ENCODE results near the gene PDGFC.

GRCh38 chr4:156954587-156954986 lies 17.0 kb downstream of the PDGFC start:
- TF ChIP-seq CTCF (IDR thresholded peaks at IDR 0.05; ENCODE audit: extremely low read depth in 1 of 2, insufficient read depth in 1 of 2, low read depth in 1 of 2, low read length in 2 of 2) (no peak), POLR2A (IDR thresholded peaks at IDR 0.05; ENCODE audit: low read depth, low read length) (no peak), EZH2 (IDR thresholded peaks at IDR 0.05; ENCODE audit: borderline replicate concordance, low read depth, low read length, severe bottlenecking) (no peak), POLR2AphosphoS5 (IDR thresholded peaks at IDR 0.05; ENCODE audit: insufficient read depth, low read depth, low read length) (no peak), MAX (IDR thresholded peaks at IDR 0.05; ENCODE audit: insufficient read depth, insufficient read length) (no peak), GATA2 (IDR thresholded peaks at IDR 0.05; ENCODE audit: insufficient read depth, insufficient read length, low read depth, low read length) (no peak), FOS (IDR thresholded peaks at IDR 0.05; ENCODE audit: borderline replicate concordance, insufficient read depth, low read length) (no peak)

Data from endothelial cell of umbilical vein (primary cell).